Muscle of leg (tissue), 11 donors: ENCODE results near the gene UACA. TPM values are rescaled to one million over a fixed set of nuclear protein-coding genes. Genes with fewer than 3 reads are reported as not detected.

Experiments
- DNase-seq: peaks from one replicate; pipeline ENCODE4 v3.0.0; 2013
- H3K27ac ChIP-seq: one replicate; pipeline ENCODE4 v1.5.1; 2013; ENCODE audit warnings: mild to moderate bottlenecking, low read length, control low read depth
- H3K27me3 ChIP-seq: one replicate; pipeline ENCODE4 v1.6.1; 2013; ENCODE audit warnings: low read length; ENCODE audit not compliant: control insufficient read depth, insufficient read depth
- H3K36me3 ChIP-seq: one replicate; pipeline ENCODE4 v1.6.1; 2013; ENCODE audit warnings: low read length; ENCODE audit not compliant: control insufficient read depth, insufficient read depth
- H3K4me1 ChIP-seq: one replicate; pipeline ENCODE4 v1.6.1; 2013; ENCODE audit warnings: low read length; ENCODE audit not compliant: control insufficient read depth, insufficient read depth
- H3K4me3 ChIP-seq: one replicate; pipeline ENCODE4 v1.5.1; 2013; ENCODE audit warnings: low read length, control low read depth
- H3K9me3 ChIP-seq: replicated peaks from 2 replicates; pipeline ENCODE4 v1.6.1; 2013; ENCODE audit warnings: low read depth, low read length; ENCODE audit not compliant: control insufficient read depth
- WGBS: methylation state at CpG from one replicate; pipeline ENCODE4 v1.1.5; 2013; ENCODE audit warnings: missing lambda C conversion rate; ENCODE audit not compliant: insufficient coverage; 5-methylcytosine and 5-hydroxymethylcytosine counted together
- polyA plus RNA-seq, 8 donors: library from polyadenylated mRNA; unstranded; fragments of 120-200 nt; gene quantifications; one replicate each; pipeline versions ENCODE4 v1.2.1 to v1.2.3, GENCODE V29; 2013; ENCODE audit warnings: inconsistent platforms in 1 of 8, low replicate concordance in 1 of 8; ENCODE audit not compliant: insufficient read length in 8 of 8, insufficient read depth in 1 of 8
- total RNA-seq: library from RNA; stranded (reverse); fragments of 120-200 nt; gene quantifications from one replicate; pipeline ENCODE4 v1.2.4, GENCODE V29; 2013

Gene UACA
- total and polyA plus RNA-seq, 9 donors, result 92.8 to 139 (median 125) TPM

- Histone ChIP-seq H3K4me1 (peaks cover 2% of the 10 kb centered on the region), H3K27ac (peak overlapping the region; percentile 47), H3K9me3 (no peaks in the 10 kb centered on the region), H3K27me3 (no peaks in the 10 kb centered on the region), H3K36me3 (peaks cover 3% of the 10 kb centered on the region), H3K4me3 (no peak overlapping the region)
- peak; percentile 23 for DNase-seq
- 77% methylated on average over 3 of the region's 10 CpGs for WGBS
Observed at GRCh38 chr15:70650567-70651302, 112.6 kb downstream of the UACA start.

- H3K27me3 ChIP-seq, result no peaks in the 10 kb centered on the region
- peaks cover 2% of the 10 kb centered on the region for H3K4me1 ChIP-seq
- no peak for DNase-seq
- H3K27ac ChIP-seq, result no peak overlapping the region
- WGBS, result no CpG with 5 or more reads among the region's 1 CpG
- no peaks in the 10 kb centered on the region for H3K36me3 ChIP-seq
- no peak overlapping the region for H3K4me3 ChIP-seq
- H3K9me3 ChIP-seq, result no peaks in the 10 kb centered on the region
Observed at GRCh38 chr15:70647396-70647795, 116.0 kb downstream of the UACA start.

GRCh38 chr15:70646169-70646568, 117.2 kb downstream of the UACA start:
- no peak overlapping the region for H3K27ac ChIP-seq
- no peak for DNase-seq
- H3K4me1 ChIP-seq, result peaks cover 2% of the 10 kb centered on the region
- 91% methylated on average over 1 of the region's 1 CpG for WGBS
- H3K36me3 ChIP-seq, result no peaks in the 10 kb centered on the region
- H3K4me3 ChIP-seq, result no peak overlapping the region
- no peaks in the 10 kb centered on the region for H3K9me3 ChIP-seq
- no peaks in the 10 kb centered on the region for H3K27me3 ChIP-seq

- no CpG with 5 or more reads among the region's 1 CpG for WGBS
- no peaks in the 10 kb centered on the region for H3K4me1 ChIP-seq
- no peaks in the 10 kb centered on the region for H3K36me3 ChIP-seq
- no peaks in the 10 kb centered on the region for H3K9me3 ChIP-seq
- no peak overlapping the region for H3K27ac ChIP-seq
- no peak overlapping the region for H3K4me3 ChIP-seq
- H3K27me3 ChIP-seq, result no peaks in the 10 kb centered on the region
- DNase-seq, result no peak
Observed at GRCh38 chr15:70643783-70644125, 119.6 kb downstream of the UACA start.

GRCh38 chr15:70643106-70643782, 120.1 kb downstream of the UACA start:
- Histone ChIP-seq H3K27ac (no peak overlapping the region), H3K27me3 (no peaks in the 10 kb centered on the region), H3K9me3 (no peaks in the 10 kb centered on the region), H3K4me1 (no peaks in the 10 kb centered on the region), H3K36me3 (no peaks in the 10 kb centered on the region), H3K4me3 (no peak overlapping the region)
- DNase-seq, result no peak
- 93% methylated on average over 4 of the region's 8 CpGs for WGBS

- H3K4me1 ChIP-seq, result no peaks in the 10 kb centered on the region
- peak; percentile 68 for DNase-seq
Observed at GRCh38 chr15:70636540-70637165, 126.7 kb downstream of the UACA start.

GRCh38 chr15:70635895-70636294, 127.5 kb downstream of the UACA start:
- DNase-seq, result no peak
- H3K36me3 ChIP-seq, result no peaks in the 10 kb centered on the region
- H3K27me3 ChIP-seq, result no peaks in the 10 kb centered on the region
- H3K27ac ChIP-seq, result no peak overlapping the region
- no peaks in the 10 kb centered on the region for H3K4me1 ChIP-seq
- no peaks in the 10 kb centered on the region for H3K9me3 ChIP-seq
- 80% methylated on average over 1 of the region's 2 CpGs for WGBS
- H3K4me3 ChIP-seq, result no peak overlapping the region

More at GRCh38 chr15:70636540-70637165, 126.7 kb downstream of the UACA start:
- Histone ChIP-seq H3K27me3 (no peaks in the 10 kb centered on the region), H3K27ac (no peak overlapping the region), H3K4me3 (no peak overlapping the region), H3K9me3 (no peaks in the 10 kb centered on the region), H3K36me3 (no peaks in the 10 kb centered on the region)
- 26% methylated on average over 2 of the region's 5 CpGs for WGBS

- no peaks in the 10 kb centered on the region for H3K27me3 ChIP-seq
- 73% methylated on average over 2 of the region's 7 CpGs for WGBS
- H3K4me3 ChIP-seq, result no peak overlapping the region
- H3K4me1 ChIP-seq, result no peaks in the 10 kb centered on the region
- DNase-seq, result peak; percentile 32
- no peak overlapping the region for H3K27ac ChIP-seq
- no peaks in the 10 kb centered on the region for H3K9me3 ChIP-seq
- H3K36me3 ChIP-seq, result no peaks in the 10 kb centered on the region
Observed at GRCh38 chr15:70633991-70634390, 129.4 kb downstream of the UACA start.

GRCh38 chr15:70633103-70633831, 130.1 kb downstream of the UACA start:
- Histone ChIP-seq H3K27ac (no peak overlapping the region), H3K4me3 (no peak overlapping the region), H3K27me3 (no peaks in the 10 kb centered on the region), H3K9me3 (no peaks in the 10 kb centered on the region), H3K4me1 (peaks cover under 1% of the 10 kb centered on the region), H3K36me3 (no peaks in the 10 kb centered on the region)
- 30% methylated on average over 5 of the region's 12 CpGs for WGBS
- peak; percentile 79 for DNase-seq
